ENCODE results near the gene TBC1D16.

Gene TBC1D16

DNA sequence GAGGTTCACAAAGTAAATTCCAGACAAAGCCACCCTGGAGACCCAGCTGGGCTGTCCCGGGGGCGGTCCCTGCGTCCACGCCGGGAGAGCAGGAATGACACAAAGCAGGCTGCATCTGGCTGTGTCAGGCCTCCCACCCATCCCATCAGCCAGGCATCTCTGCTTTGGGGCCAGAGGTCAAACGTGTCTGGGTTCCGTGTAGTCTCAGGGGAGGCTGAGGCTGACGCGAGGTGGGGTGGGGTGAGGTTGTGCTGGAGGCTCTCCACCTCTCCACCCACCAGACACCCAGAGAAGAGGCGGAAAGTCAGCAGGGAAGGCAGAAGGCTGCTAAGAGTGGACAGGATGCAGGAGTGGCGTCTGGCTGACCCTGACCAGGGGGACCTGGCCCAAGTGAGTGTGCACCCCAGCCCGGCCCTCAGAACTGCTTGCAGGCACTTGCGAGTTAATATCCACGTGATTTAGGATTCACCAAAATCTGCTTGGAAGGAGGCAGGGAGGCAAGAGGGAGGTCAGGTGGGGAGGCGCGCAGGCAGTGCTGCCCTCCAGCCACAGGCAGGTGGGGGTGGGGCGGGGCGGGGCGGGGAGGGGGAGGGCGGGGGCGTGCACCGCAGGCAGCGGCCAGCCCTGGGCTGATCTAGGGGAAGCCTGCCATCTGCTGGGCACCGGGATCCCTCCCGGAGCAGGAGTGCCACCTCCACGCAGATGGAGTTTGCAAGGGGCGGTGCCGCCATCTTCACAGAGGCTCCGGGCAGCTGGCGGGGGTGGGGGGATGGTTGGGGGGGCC, 44.3 kb downstream of the TBC1D16 start:
- no peak overlapping the region for H3K4me3 ChIP-seq (ENCODE audit: low read depth, low read length)
- DNase-seq (ENCODE audit: low read depth) = peak; percentile 69
- TF ChIP-seq, protein P1, sequence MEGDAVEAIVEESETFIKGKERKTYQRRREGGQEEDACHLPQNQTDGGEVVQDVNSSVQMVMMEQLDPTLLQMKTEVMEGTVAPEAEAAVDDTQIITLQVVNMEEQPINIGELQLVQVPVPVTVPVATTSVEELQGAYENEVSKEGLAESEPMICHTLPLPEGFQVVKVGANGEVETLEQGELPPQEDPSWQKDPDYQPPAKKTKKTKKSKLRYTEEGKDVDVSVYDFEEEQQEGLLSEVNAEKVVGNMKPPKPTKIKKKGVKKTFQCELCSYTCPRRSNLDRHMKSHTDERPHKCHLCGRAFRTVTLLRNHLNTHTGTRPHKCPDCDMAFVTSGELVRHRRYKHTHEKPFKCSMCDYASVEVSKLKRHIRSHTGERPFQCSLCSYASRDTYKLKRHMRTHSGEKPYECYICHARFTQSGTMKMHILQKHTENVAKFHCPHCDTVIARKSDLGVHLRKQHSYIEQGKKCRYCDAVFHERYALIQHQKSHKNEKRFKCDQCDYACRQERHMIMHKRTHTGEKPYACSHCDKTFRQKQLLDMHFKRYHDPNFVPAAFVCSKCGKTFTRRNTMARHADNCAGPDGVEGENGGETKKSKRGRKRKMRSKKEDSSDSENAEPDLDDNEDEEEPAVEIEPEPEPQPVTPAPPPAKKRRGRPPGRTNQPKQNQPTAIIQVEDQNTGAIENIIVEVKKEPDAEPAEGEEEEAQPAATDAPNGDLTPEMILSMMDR (IDR thresholded peaks at IDR 0.05; ENCODE audit: insufficient read depth, low read depth, low read length, missing control alignments) = peak; percentile 42

GRCh38 chr17:79990704-79991103, 45.0 kb downstream of the TBC1D16 start:
- TF ChIP-seq, protein P1 (IDR thresholded peaks at IDR 0.05; ENCODE audit: insufficient read depth, low read depth, low read length, missing control alignments) = no peak
- DNase-seq (ENCODE audit: low read depth) = no peak
- no peak overlapping the region for H3K4me3 ChIP-seq (ENCODE audit: low read depth, low read length)

DNA sequence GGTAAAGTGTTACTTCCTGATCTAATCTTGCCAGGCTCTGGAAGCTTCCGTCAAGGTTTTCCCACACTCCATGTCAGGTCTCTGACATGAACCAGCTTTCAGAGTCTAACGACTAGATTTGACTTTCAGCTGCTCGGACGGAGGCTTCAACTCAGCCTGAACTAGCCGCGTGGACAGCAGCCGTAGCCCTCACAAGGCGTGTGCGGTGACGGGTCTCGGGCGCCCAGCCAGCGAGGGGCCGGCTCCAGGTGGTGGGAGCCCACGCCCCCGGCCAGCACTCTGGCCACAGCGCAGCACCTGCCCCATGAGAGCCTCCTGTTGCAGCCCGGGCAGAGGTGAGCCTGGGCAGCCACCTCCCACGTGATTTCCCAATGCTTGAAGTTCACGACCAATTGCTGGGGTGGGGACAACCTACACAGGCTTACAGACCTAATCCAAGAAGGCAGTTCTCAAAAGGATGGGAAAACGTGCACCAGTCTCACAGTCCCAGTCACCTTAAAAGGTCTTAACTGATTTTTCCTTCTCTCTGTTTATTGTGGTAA, 45.5 kb downstream of the TBC1D16 start:
- H3K4me3 ChIP-seq (ENCODE audit: low read depth, low read length) = no peak overlapping the region
- TF ChIP-seq, protein P1 (IDR thresholded peaks at IDR 0.05; ENCODE audit: insufficient read depth, low read depth, low read length, missing control alignments) = no peak
- DNase-seq (ENCODE audit: low read depth) = no peak

GRCh38 chr17:79989106-79989835, 46.4 kb downstream of the TBC1D16 start:
- no peak for DNase-seq (ENCODE audit: low read depth)
- no peak overlapping the region for H3K4me3 ChIP-seq (ENCODE audit: low read depth, low read length)
- TF ChIP-seq, protein P1 (IDR thresholded peaks at IDR 0.05; ENCODE audit: insufficient read depth, low read depth, low read length, missing control alignments) = no peak

- no peak overlapping the region for H3K4me3 ChIP-seq (ENCODE audit: low read depth, low read length)
- TF ChIP-seq, protein P1 (IDR thresholded peaks at IDR 0.05; ENCODE audit: insufficient read depth, low read depth, low read length, missing control alignments) = no peak
- DNase-seq (ENCODE audit: low read depth) = no peak
Observed at GRCh38 chr17:79988185-79988971, 47.3 kb downstream of the TBC1D16 start.

- no peak overlapping the region for H3K4me3 ChIP-seq (ENCODE audit: low read depth, low read length)
- TF ChIP-seq, protein P1 (IDR thresholded peaks at IDR 0.05; ENCODE audit: insufficient read depth, low read depth, low read length, missing control alignments) = no peak
- DNase-seq (ENCODE audit: low read depth) = no peak
Observed at GRCh38 chr17:79987935-79988184, 47.8 kb downstream of the TBC1D16 start.
